CD4-positive, alpha-beta T cell (primary cell): ENCODE measurements around the gene PARD3B. TPM values are rescaled to one million over a fixed set of nuclear protein-coding genes. Genes with fewer than 3 reads are reported as not detected.
A peak's percentile ranks its signal among the peaks of the same experiment; 100 is the strongest.

Source experiments
- ATAC-seq: fragments of 200-7000 bp; cut with Tn5 transposase; one replicate; pipeline ENCODE4 v1.10.0; 2022; ENCODE audit warnings: mild to moderate bottlenecking; ENCODE audit not compliant: poor library complexity
- CTCF ChIA-PET: fragments of 350-600 bp; sonication (Branson Sonifier 250); formaldehyde crosslinking; loops from one replicate; lab custom pipeline; 2021; ENCODE audit warnings: antibody characterized with exemption, inconsistent platforms; lab: Charles Lee
- POLR2A ChIA-PET: fragments of 350-600 bp; sonication (Branson Sonifier 250); formaldehyde crosslinking; loops from one replicate; lab custom pipeline; 2021; ENCODE audit warnings: antibody characterized with exemption, inconsistent platforms; lab: Charles Lee
- DNase-seq, 14 experiments: peaks; one replicate each; pipeline ENCODE4 v3.0.0-alpha.2; 2013 to 2020; ENCODE audit warnings: mixed read lengths in 2 of 14
- H3K27ac ChIP-seq, 2 donors: one replicate each; pipeline versions ENCODE4 v1.5.1 to v1.7.0; 2013; ENCODE audit warnings: low read length in 2 of 2, low read depth in 1 of 2, mild to moderate bottlenecking in 1 of 2
- H3K27me3 ChIP-seq, 2 experiments: 1 replicate in 1 of 2; 2 replicates in 1 of 2; pipeline versions ENCODE4 v1.6.1 to v1.7.0; 2013; ENCODE audit warnings: low read length in 2 of 2, control low read depth in 1 of 2, mild to moderate bottlenecking in 1 of 2, moderate library complexity in 1 of 2; ENCODE audit not compliant: insufficient read depth in 2 of 2, control insufficient read depth in 1 of 2
- H3K36me3 ChIP-seq: one replicate; pipeline ENCODE4 v1.6.1; 2013; ENCODE audit warnings: low read length, control low read depth; ENCODE audit not compliant: insufficient read depth
- H3K4me1 ChIP-seq: one replicate; pipeline ENCODE4 v1.6.1; 2013; ENCODE audit warnings: low read length, control low read depth; ENCODE audit not compliant: insufficient read depth
- H3K4me3 ChIP-seq: one replicate; pipeline ENCODE4 v1.5.1; 2013; ENCODE audit warnings: mild to moderate bottlenecking, low read length, moderate library complexity
- H3K9me3 ChIP-seq, 2 experiments: 1 replicate in 1 of 2; 2 replicates in 1 of 2; pipeline versions ENCODE4 v1.6.1 to v1.7.0; 2013; ENCODE audit warnings: low read length in 2 of 2, mild to moderate bottlenecking in 2 of 2, control low read depth in 1 of 2, moderate library complexity in 1 of 2; ENCODE audit not compliant: control insufficient read depth in 1 of 2, insufficient read depth in 1 of 2
- H3K27ac Mint-ChIP-seq: one replicate; pipeline ENCODE4 v1.8.0; 2020; ENCODE audit warnings: mixed read lengths
- H3K27me3 Mint-ChIP-seq: one replicate; pipeline ENCODE4 v1.8.0; 2021; ENCODE audit warnings: mixed read lengths
- H3K36me3 Mint-ChIP-seq: one replicate; pipeline ENCODE4 v1.8.0; 2021; ENCODE audit warnings: low read depth, mixed read lengths
- H3K4me1 Mint-ChIP-seq: one replicate; pipeline ENCODE4 v1.8.0; 2021; ENCODE audit warnings: low read depth, mixed read lengths
- H3K4me3 Mint-ChIP-seq: one replicate; pipeline ENCODE4 v1.8.0; 2020; ENCODE audit warnings: mild to moderate bottlenecking, mixed read lengths
- H3K9me3 Mint-ChIP-seq: one replicate; pipeline ENCODE4 v1.8.0; 2020; ENCODE audit warnings: mixed read lengths
- CTCF ChIP-seq: fragments of 200-600 bp; IDR thresholded peaks from one replicate; pipeline ENCODE4 v1.8.0; 2022; ENCODE audit warnings: antibody characterized with exemption, mild to moderate bottlenecking
- intact Hi-C, 2 experiments: fragments of 100-400 bp; cut with DNase I in 1 of 2; cut with micrococcal nuclease in 1 of 2; formaldehyde crosslinking; loops; one replicate each; pipeline versions ENCODE4 v1.15.1 to v1.9.0; 2023 to 2025; cut with DNase I, micrococcal nuclease
- total RNA-seq, 174 experiments: library from RNA in 2 of 174; stranded (reverse) in 2 of 174; gene quantifications; one replicate each; pipeline ENCODE4 v1.2.3 and lab custom pipeline; 2021 to 2026

Gene PARD3B
- total RNA-seq, 2 experiments from 2014 or later, result 0.87 to 1.9 TPM

GRCh38 chr2:204964414-204964813 is 419.1 kb downstream of the PARD3B start:
- TF ChIP-seq CTCF, result no peak
- Histone ChIP-seq H3K4me1 (peaks cover 23% of the 10 kb centered on the region), H3K27ac (no peak overlapping the region), H3K27me3 (no peaks in the 10 kb centered on the region), H3K36me3 (no peaks in the 10 kb centered on the region), H3K9me3 (no peaks in the 10 kb centered on the region), H3K4me3 (no peak overlapping the region)
- Mint-ChIP-seq H3K4me3 (no peak overlapping the region), H3K36me3 (peaks cover 8% of the 10 kb centered on the region), H3K4me1 (peaks cover 59% of the 10 kb centered on the region), H3K27ac (no peak overlapping the region), H3K9me3 (peaks cover 2% of the 10 kb centered on the region), H3K27me3 (no peaks in the 10 kb centered on the region)
- intact Hi-C loops, result no loop called here
- DNase-seq, result no peak
- CTCF ChIA-PET, result no interaction called here
- ATAC-seq, result no peak
- POLR2A ChIA-PET, result no interaction called here

GRCh38 chr2:204966245-204966644 is 421.0 kb downstream of the PARD3B start:
- H3K4me3 Mint-ChIP-seq, result no peak overlapping the region
- ChIA-PET CTCF (no interaction called here), POLR2A (interaction anchor here (0.6 to 3.2 kb wide), 11 partner anchors 9 to 801 kb away, joined by 3 to 35 read pairs (median 8); no protein-coding TSS in a partner anchor)
- Histone ChIP-seq H3K4me3 (no peak overlapping the region), H3K36me3 (no peaks in the 10 kb centered on the region), H3K4me1 (peaks cover 34% of the 10 kb centered on the region), H3K27ac (no peak overlapping the region), H3K27me3 (no peaks in the 10 kb centered on the region), H3K9me3 (no peaks in the 10 kb centered on the region)
- no peak for DNase-seq
- no peaks in the 10 kb centered on the region for H3K27me3 Mint-ChIP-seq
- intact Hi-C loops, result loop anchor here in 1 of 2 experiments (2.0 kb wide), 1 partner anchor 111 kb away; no protein-coding TSS in a partner anchor
- no peak for TF ChIP-seq CTCF
- H3K9me3 Mint-ChIP-seq, result peaks cover 9% of the 10 kb centered on the region
- peaks cover 14% of the 10 kb centered on the region for H3K36me3 Mint-ChIP-seq
- peak overlapping the region; percentile 95 for H3K27ac Mint-ChIP-seq
- ATAC-seq, result no peak
- H3K4me1 Mint-ChIP-seq, result peaks cover 68% of the 10 kb centered on the region

GRCh38 chr2:204967199-204967960 is 422.1 kb downstream of the PARD3B start:
- intact Hi-C loops, result loop anchor here in 1 of 2 experiments (2.0 kb wide), 1 partner anchor 109 kb away; no protein-coding TSS in a partner anchor
- Histone ChIP-seq H3K9me3 (no peaks in the 10 kb centered on the region), H3K4me3 (no peak overlapping the region), H3K27ac (peak overlapping the region; percentile 69 to 79), H3K36me3 (no peaks in the 10 kb centered on the region), H3K4me1 (peaks cover 39% of the 10 kb centered on the region), H3K27me3 (no peaks in the 10 kb centered on the region)
- Mint-ChIP-seq H3K4me3 (peak overlapping the region; percentile 44), H3K27ac (peak overlapping the region; percentile 95), H3K9me3 (peaks cover 10% of the 10 kb centered on the region), H3K4me1 (peaks cover 74% of the 10 kb centered on the region), H3K27me3 (no peaks in the 10 kb centered on the region), H3K36me3 (peaks cover 16% of the 10 kb centered on the region)
- DNase-seq (peak; percentile 33 to 87 (median 68)), ATAC-seq (peak; percentile 78)
- TF ChIP-seq CTCF, result no peak
- CTCF ChIA-PET, result interaction anchor here (0.5 kb wide), 1 partner anchor 94 kb away, joined by 3 read pairs; no protein-coding TSS in a partner anchor
- POLR2A ChIA-PET, result interaction anchor here (0.6 to 3.2 kb wide), 28 partner anchors 9 to 708 kb away, joined by 3 to 35 read pairs (median 5); no protein-coding TSS in a partner anchor
